ENCODE results near the gene FLRT3.

FLRT3 gene

DNA sequence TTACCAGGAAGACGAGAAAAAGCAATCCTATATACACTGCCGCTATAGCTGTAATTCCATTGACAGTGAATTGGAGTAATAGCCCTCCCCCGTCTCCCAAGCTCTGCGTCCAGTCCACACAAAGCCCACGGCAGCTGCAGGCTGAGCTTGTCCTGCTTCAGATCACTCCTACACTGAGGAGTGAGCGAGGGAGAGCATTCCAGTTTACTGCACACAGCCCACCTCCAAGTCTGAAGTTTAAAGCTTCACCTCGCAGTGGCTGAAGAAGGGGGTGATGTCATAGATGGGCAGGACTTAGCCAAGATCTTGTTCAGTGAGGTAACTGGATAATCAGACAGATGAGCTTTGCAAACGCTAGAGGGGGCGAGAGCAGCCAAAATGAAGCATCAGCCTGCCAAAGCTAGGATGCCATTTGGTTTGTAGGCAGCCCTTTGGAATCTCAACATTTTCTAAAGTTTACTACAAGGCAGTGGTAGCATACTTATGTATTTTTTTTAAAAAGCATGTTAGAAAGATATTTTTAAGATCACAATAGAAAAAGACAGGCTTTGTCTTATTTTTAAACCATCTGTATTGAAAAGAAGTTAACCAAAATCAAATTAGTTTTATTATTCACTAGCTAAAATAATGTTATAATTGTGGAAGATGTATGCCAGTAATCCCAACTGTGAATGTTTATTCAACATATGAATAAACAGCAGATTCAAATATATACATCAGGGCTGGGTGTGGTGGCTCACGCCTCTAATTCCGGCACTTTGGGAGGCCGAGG, at the start of gene FLRT3:
FLRT3 (minus strand) TSS at position 213 of the 772 bp plus-strand sequence. CDS start 10,106 bp downstream, outside the sequence.
- peak; percentile 0 to 3 for DNase-seq

DNA sequence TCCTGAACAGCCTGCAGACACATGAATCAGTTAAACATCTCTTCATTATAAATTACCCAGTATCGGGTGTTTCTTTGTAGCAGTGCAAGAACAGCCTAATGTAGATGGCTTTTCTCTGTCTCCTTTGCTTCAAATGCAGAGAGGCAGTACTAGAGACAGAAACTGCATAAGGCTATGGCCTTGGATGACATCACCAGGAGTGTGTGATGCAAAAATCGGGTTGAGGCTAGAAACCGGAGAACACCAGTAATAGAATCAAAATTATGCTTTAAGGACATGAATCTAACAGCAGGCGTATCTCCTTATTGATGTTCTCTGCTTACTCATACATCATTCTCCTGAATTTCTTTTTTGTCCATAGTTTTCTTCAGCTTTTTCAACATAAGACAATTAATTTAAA, 49.3 kb upstream of the FLRT3 start:
- no peak for DNase-seq

DNA sequence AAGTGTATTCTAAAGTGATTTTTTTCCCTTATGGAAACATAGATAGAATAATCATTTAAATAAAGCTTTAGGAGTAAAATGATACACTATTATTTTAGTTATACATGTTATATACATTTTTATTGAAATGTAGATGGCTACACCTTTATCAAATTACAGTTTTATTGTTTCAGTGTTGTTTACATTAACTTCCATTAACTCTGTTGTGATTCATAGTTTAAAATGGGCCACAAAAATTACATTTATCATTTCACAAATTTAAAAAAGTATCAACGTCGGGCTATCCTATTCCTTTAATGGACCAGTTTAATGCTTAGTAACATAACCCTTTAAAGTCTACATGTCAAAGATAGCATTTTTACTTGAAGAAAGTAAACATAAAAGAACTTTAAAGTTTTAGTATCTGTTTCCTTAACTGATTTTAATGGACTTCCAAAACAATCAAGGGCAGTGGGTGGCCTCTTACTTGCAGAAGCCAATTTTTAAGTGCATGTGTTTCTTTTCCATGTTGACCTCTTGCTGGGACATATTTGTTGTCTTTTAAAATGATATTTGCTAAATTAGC, 47.8 kb upstream of the FLRT3 start:
- DNase-seq: no peak

DNA sequence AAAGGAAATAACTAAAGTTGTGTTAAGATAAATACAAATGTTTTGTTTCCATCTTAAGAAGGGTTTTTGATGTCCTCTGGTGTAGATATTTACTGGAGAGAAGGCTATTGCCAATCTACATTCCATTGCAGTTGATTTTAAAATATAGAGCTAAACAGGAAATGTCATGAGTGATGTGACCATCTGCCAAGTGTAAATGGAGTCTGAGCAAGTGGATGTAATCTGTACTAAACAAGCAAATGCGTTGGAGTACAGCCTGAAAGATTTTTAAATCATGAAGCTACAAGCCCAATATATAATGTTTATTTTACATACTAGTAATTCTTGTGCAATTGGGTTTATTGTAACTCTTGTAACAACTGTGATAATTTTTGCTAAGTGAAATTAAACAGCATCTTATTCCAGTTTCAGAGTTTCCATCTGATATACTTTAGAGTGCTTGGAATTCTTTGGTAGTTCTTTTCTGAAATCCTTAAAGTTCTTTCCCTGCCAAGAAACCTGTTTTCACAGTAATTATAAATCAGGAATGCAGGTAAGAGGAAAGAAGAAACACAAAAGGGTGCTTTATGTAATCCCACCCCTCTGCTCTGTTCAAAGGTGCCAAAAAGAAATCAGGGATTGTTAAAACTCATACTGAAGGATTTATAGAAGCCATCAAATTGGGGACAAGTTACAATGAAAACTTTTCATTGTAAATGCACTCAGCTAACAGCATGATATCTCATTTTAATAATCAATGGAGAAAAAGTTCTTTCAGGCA, 47.2 kb upstream of the FLRT3 start:
- no peak for DNase-seq

DNA sequence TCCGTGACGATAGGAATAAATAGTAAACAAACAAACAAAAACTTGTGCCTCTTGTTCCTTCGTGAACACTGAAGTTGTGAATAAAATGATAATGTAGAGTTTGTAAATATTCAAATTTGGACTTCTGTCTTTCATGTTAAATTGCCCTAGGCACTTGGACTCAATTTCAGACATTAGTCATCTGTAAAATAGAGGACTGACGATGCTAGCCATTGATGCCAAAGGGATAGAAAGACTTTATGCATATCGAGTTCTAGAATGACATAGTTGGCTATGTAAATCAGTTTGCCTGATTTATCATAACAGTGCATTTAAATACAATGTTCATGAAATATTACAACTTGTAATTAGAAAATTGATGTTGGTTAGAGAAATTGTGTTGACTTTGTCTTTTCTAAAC, 45.9 kb upstream of the FLRT3 start:
- DNase-seq: no peak

DNA sequence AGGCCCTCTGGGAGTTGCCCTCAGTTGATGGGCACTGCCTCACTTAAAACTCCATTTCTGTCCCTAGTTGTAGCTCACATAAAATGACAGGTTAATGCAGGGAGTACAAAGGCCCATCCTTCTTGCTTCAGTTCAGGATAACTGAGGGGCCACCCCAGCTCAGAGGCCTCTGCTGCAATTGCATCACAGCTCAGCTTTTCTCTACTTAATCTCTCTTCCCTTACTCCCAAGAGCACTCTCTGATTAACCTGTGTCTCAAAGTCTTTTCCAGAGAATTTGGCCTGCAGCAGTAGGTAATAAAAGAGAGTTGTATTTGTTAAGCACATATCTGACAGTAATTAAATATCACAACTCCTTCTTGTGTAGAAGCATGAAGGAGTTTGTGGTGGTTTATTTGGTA, 40.9 kb upstream of the FLRT3 start:
- DNase-seq: no peak

DNA sequence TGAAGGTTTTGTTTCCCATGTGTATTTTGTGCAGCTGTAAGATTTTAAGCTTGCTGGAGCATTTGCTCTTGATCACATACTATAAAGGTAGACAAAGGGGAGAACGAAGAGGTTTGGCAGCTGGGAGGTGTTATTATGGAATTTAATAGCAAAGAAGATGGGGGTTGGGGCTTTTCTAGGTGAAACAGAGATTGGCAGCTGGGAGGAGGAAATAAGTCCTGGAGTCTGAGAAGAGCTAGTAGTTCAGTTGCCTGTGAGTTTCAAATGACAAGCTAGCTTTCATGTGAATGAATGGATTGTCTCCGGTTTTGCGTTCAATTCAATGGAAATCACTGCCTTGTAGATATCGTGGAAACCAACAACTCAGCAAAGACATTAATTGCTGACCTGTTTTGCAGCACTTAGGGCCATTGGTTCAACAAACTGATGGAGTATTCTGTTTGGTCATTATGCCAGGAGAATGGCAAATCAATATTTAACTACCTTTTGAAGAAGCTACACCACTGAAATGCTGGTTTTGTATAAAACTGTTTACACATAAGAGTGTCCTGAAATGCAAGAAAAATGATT, 38.1 kb upstream of the FLRT3 start:
- DNase-seq: no peak

DNA sequence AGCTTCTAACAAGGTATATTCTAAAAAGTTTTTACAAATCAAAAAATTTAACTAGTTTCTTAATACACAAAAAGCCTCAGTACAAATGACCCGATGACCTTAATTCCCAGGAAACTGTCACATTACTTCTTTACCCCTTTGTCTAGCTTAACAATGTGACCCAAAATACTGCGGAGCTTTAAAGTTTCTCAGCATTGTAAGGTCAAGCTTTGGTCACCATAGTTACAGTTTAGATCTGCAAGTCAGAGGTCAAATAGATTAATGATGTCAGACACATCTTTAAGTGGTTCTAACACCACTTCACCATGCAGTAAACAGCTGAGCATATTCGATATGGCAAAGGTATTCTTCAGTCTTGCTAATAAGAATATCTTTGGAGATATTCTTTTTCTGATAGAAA, 36.8 kb upstream of the FLRT3 start:
- DNase-seq: no peak

DNA sequence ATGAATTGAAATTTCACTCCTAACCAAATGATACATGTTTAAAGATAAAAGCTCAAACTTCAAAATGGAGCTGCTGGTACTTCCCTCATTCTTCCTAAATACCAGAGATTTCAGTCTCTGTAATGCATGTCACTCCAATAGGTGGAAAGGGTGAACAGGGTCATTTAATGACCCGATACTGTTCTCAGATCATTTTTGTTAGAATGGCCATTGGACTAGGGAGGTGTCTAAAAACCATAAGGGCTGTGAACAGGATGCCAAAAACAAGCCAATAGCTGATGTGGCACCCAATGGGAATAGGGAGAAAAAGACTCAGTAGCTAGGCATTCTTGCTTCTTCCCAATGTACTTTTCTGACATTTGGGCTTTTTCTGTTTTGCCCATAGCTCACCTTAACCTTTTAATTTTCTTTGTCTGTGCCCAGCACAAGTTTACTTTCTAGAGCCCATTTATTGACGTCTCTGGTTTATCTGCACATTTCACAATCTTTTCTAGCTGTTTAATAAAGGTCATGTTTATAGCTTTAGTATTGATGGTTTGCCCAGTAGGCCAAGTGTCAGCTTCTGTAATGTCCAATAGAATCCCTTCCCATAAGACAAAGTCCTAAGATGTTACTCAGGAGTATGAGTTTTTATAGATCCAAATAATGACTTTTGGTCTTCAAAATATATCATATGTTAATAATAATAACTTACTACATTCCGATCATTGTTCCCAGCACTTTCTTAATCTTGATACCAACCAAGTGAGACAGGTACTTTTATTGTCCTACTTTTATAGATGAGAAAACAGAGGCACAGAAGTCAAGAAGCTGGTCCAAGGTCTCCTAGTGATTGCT, 24.3 kb upstream of the FLRT3 start:
- DNase-seq: no peak

DNA sequence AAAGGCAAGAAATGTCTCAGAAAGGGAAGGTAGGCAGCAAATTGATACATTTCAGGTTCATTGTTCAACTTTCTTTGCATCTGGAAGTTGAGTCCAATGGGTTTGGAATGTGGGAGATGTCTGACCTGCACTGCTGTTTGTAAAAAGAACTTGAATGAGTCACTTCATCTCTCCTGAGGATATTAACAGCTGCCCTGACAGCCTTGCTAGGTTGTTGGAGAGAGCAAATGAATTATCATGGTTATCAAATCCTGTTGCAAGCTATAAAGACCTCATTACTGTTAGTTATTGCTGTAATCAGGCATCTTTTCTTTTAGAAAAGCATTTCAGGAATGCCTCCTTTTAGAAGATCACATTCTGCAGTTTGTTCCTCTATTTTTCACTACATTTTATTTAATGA, 23.0 kb upstream of the FLRT3 start:
- DNase-seq: no peak

DNA sequence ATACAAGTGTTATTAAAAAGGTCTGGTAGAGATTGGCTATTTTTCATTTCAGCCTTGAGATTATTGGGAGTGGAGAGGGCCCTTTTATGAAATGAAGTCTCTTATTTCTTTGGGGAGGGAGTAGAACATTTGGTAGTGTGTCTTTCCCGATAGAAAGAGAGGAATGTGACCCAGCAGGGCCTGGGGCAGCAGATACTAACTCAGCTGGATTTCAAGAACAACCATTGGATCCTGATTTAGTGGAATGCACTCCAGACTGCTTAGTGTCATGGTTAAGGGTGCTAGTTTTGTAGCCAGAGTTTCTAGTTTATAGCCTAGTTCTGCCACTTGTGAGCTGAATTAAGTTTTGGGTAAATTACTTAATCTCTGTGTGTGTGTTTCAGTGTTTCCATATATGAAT, 18.4 kb upstream of the FLRT3 start:
- DNase-seq: no peak

DNA sequence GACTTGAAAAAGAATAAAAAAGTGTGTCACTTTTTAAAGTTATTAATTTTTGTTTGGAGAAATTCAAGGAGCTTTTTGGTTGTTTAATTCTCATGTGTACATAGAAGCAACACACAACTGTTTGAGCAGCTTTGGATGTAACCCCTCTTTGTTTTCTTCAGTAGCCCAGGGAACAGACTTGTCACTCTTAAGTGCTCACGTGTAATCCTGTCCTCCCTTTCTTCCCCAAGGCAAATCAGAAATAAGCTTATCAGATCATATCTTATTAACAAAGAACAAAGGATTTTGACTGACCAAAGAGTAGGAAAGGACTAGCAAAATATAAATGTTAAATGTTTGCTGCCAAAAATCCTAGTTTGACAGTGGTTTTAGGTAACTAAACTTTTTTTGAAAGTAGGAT, 7.3 kb upstream of the FLRT3 start:
- no peak for DNase-seq

DNA sequence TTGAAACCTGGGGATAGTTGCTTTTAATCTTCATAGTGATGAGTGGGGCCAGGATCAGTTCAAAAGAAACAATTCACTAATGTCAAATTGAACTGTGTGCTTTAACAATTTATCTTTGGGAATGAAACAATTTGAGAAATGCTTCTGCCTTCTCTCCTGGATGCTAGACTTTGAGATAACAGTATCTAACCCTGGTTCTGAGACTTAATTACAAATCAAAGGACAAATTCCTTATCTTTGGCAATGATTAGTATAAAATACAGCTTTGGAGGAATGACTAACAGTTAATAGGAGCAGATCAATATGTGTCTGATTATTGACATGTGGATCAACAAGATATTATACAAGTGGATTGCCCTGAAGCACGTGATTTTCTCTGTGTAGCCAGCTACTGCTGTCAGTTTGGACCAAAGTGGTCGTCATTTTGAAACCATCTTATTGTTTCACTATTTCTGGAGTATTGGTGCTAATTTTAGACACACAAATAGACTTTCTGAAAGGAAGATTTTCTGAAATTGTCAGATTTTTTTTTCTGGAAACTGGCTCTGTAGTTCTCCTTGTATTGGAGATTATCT, 6.2 kb upstream of the FLRT3 start:
- DNase-seq: no peak

DNA sequence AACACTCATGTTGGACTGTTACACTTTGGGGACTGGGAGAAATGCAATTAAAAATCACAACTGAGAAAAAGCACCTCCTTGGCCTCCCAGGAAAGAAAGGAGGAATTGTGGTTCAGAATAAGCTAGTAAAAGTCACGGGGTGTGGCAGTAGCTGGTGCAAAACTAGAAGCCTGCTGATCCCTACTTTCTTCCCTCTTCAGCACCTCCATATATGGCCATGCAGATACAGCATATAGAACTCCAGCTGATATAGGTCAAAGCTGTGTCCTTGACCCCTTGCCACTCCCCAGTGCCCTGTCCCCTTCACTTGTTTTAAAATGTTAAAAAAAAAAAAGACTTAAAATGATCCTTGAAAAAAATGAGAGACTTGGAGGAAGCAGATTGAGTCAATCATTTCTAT, 5.5 kb upstream of the FLRT3 start:
- no peak for DNase-seq

DNA sequence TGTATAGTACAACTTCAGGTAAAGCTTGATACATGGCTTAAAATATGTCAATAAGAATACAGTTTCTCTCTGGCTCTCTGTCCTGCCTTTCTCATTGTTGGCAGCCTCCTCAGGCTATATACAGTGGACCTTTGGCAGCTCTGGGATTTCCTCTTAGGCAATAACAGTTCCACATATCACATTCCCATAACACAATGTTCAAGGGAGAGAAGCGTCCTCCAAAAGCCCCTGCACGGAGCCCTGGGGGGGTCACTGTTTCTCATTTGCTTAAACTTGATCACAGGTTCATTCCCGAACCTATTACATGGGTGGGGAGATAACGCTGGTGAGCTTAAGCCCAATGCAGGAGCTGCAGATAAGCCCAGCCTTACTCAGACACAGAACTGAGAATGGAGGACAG, 4.4 kb upstream of the FLRT3 start:
- DNase-seq: no peak

DNA sequence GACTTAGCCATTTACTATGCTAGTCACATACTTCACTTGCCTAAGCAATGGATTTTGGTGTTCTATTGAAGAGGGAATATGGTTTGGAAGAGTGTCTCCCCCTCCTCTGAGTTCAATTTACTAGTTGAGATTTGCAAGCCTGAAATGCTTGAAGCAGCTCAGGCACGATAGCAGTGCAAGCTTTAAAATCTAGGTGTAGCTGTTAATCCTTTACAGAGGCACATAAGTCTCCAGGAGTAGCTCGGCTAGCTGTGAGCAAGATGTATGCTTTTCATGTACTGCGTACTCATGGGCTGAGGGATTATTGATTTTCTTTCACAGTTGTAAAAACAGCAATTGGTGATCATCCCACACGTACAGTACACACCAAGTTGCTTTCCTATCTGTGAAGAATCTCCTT, 726 bp downstream of the FLRT3 start:
- DNase-seq: no peak

DNA sequence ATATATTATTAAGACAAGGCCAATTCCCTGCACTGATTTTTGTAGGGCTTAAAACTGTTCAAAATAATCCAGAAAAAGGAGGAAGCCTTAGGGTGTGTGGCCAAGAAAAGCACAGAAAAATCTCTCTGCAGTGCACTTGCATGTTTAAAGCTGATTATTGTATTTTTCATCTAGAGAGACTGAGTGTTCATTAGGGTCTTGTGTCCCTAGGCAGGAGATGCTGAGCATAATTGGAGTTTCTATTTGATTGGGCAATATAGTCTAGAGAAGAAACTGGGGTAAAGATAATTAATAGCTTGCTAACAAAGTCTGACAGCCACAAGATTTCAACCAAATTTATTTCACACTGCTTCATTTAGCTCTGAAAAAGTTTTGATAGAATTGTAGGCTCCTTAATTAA, 2.4 kb downstream of the FLRT3 start:
- DNase-seq: no peak

DNA sequence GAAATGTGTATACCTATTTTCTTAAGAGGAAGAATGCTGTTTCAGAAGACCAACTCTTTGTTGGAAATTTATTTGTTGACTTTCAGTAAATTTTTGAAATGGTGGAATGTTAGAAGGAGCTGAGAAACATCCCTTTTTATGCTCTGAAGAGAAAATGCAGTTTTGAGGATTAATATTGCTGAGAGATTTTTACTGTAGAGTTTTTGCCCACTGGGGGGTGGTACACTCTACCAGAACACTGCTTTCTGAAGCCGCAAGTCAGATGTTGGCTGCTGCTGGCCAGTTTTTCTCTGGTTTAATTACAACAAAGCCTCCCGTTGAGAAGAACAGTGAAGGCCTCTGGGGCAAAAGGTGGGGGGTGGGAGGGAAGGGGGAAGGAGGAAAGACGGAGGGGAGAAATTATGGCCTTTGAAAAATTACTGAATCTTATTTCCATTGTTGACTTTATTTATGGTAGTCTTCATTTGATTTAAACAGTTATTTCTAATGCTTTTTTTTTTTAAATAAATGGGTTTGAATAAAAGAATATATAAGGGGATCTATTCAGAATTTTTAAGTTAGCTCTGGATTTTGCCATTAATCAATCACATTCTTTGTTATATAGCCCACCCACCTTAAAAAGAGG, 3.0 kb downstream of the FLRT3 start:
- DNase-seq: no peak

DNA sequence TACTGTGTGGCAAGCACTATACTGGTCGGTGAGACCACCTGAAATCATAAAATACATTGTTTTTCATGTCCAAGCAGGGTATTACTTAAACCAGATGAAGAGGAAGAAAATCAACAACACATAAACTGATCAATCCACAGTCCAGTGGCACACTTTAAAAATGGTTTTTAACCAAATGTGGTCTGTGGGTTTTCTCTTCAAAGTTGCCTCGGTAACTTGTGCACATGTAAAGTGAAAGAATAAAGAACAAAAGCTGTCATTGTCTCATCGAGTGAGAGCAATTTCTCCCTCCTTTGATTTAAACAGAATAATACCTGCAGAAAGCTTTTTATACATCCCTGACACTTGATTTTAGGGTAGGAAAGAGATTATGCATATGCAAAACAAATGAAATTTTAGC, 3.7 kb downstream of the FLRT3 start:
- DNase-seq: no peak

DNA sequence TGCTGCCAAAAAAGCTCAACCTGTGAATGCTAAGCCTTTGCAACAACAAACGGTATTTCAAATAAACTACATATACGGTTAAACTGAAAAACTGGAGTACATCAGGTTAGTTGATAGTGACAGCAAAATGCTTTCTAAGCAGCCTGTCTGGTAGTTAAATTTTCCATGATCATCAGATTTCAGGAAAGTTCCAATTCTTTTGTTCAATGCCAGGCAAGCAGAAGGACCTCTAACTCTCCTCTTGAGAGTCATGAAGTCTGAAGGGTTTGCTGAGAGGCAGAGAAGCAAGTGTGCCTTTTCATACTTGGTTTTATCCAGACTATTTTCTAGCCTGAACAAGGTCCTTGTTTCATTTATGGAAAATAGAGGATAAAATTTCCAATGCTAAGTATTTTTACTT, 4.5 kb downstream of the FLRT3 start:
- no peak for DNase-seq

DNA sequence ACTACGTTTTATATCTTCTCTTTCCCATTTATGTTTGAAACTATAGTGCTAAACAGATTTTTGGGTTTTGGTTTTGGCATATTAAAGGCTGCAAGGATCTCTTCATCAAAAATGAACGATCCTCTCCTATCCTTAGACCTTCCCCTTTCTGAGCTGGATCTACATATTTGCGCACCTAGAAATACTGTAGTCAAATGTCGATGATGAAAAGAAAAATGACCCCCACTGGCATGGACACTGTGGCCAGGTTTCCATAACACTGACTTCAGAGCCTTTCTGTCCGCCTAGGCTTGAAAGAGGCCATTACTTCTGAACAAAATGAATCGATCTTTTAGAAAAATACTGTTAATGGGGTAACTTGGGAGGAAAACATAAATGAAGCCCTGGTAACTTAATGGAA, 5.8 kb downstream of the FLRT3 start:
- no peak for DNase-seq

DNA sequence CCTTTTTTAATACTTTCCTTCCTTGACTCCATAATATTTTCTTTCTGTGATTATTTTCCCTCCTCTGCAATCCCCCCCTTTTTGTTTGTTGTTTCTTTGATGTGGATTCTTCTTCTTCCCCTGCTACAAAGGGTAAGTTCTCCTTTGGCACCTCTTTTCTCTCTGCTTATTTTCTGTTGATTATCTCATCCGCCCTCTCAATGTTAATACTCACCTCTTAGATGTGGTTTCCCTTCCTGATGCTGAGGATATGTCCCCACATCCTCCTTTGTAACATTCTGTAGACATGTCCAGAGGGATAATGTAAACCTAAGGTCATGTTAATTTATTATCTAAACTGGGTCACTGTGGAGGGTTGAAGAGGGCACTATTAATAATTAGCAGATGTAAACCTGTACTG, 17.7 kb downstream of the FLRT3 start:
- DNase-seq: no peak

All from CD4-positive, alpha-beta T cell treated with Interferon alpha-2 for 1 hour (primary cell).